ENCODE results near the gene CDC42EP5. TPM values are rescaled to one million over a fixed set of nuclear protein-coding genes. Genes with fewer than 3 reads are reported as not detected.
"Not testable (repeated sequence)": the region's sequence is repeated elsewhere in the genome, so short reads cannot be mapped to it uniquely, and the experiment has no call there.

Gene CDC42EP5
- total RNA-seq, 6 experiments from 2014 or later: 45.9 to 70.5 (median 56.9) TPM

GRCh38 chr19:54515156-54515555 lies 42.1 kb upstream of the CDC42EP5 start:
- Mint-ChIP-seq H3K27me3 (ENCODE audit: insufficient read depth) (no peaks in the 10 kb centered on the region; the same call in none of the 2 replicates), H3K27ac (no peak overlapping the region), H3K9me3 (peaks cover 43% of the 10 kb centered on the region), H3K4me1 (ENCODE audit: low read depth) (no peaks in the 10 kb centered on the region), H3K36me3 (ENCODE audit: low read depth) (peaks cover 14% of the 10 kb centered on the region), H3K4me3 (no peak overlapping the region)
- no peak for TF ChIP-seq CTCF (IDR thresholded peaks at IDR 0.05)
- DNase-seq: no peak

GRCh38 chr19:54509200-54509940 lies 36.3 kb upstream of the CDC42EP5 start:
- H3K9me3 Mint-ChIP-seq: peaks cover 26% of the 10 kb centered on the region
- not testable (repeated sequence) for H3K27ac Mint-ChIP-seq; H3K27me3 Mint-ChIP-seq (ENCODE audit: insufficient read depth); DNase-seq; H3K4me3 Mint-ChIP-seq; H3K36me3 Mint-ChIP-seq (ENCODE audit: low read depth); H3K4me1 Mint-ChIP-seq (ENCODE audit: low read depth)

- H3K27ac Mint-ChIP-seq; DNase-seq; H3K4me3 Mint-ChIP-seq; H3K4me1 Mint-ChIP-seq (ENCODE audit: low read depth); H3K36me3 Mint-ChIP-seq (ENCODE audit: low read depth); H3K27me3 Mint-ChIP-seq (ENCODE audit: insufficient read depth): not testable (repeated sequence)
- H3K9me3 Mint-ChIP-seq: peaks cover 22% of the 10 kb centered on the region
Measured at GRCh38 chr19:54508487-54508886, 35.4 kb upstream of the CDC42EP5 start.

- peaks cover 16% of the 10 kb centered on the region for H3K9me3 Mint-ChIP-seq
- no peaks in the 10 kb centered on the region; the same call in none of the 2 replicates for H3K27me3 Mint-ChIP-seq (ENCODE audit: insufficient read depth)
- no peak overlapping the region for H3K27ac Mint-ChIP-seq
- no peak overlapping the region for H3K4me3 Mint-ChIP-seq
- no peak for DNase-seq
- no peaks in the 10 kb centered on the region for H3K4me1 Mint-ChIP-seq (ENCODE audit: low read depth)
- TF ChIP-seq CTCF (IDR thresholded peaks at IDR 0.05): no peak
- H3K36me3 Mint-ChIP-seq (ENCODE audit: low read depth): peaks cover 5% of the 10 kb centered on the region
Measured at GRCh38 chr19:54507824-54508223, 34.7 kb upstream of the CDC42EP5 start.

GRCh38 chr19:54507038-54507717 lies 34.1 kb upstream of the CDC42EP5 start:
- H3K4me1 Mint-ChIP-seq (ENCODE audit: low read depth); H3K36me3 Mint-ChIP-seq (ENCODE audit: low read depth); H3K4me3 Mint-ChIP-seq; DNase-seq; H3K27me3 Mint-ChIP-seq (ENCODE audit: insufficient read depth); H3K27ac Mint-ChIP-seq: not testable (repeated sequence)
- peaks cover 12% of the 10 kb centered on the region for H3K9me3 Mint-ChIP-seq

GRCh38 chr19:54506079-54506478 lies 33.0 kb upstream of the CDC42EP5 start:
- no peak for DNase-seq
- Mint-ChIP-seq H3K27ac (no peak overlapping the region), H3K36me3 (ENCODE audit: low read depth) (no peaks in the 10 kb centered on the region), H3K4me1 (ENCODE audit: low read depth) (no peaks in the 10 kb centered on the region), H3K9me3 (peaks cover 11% of the 10 kb centered on the region; the same call in 1 of the 2 replicates), H3K27me3 (ENCODE audit: insufficient read depth) (no peaks in the 10 kb centered on the region; the same call in 1 of the 2 replicates), H3K4me3 (no peak overlapping the region)
- TF ChIP-seq CTCF (IDR thresholded peaks at IDR 0.05): no peak

GRCh38 chr19:54505542-54505941 lies 32.4 kb upstream of the CDC42EP5 start:
- H3K27ac Mint-ChIP-seq; H3K27me3 Mint-ChIP-seq (ENCODE audit: insufficient read depth); H3K36me3 Mint-ChIP-seq (ENCODE audit: low read depth); H3K4me3 Mint-ChIP-seq; DNase-seq; H3K4me1 Mint-ChIP-seq (ENCODE audit: low read depth): not testable (repeated sequence)
- H3K9me3 Mint-ChIP-seq: peaks cover 11% of the 10 kb centered on the region; the same call in 1 of the 2 replicates

Measured in HFFc6 (cell line).